ENCODE measurements around the gene HDHD2.

HDHD2 gene

GRCh38 chr18:47143899-47144485 is 6.3 kb downstream of the HDHD2 start:
- ATAC-seq: no peak

GRCh38 chr18:47143153-47143552 is 7.1 kb downstream of the HDHD2 start:
- ATAC-seq: no peak

- ATAC-seq: no peak
These were observed 9.0 kb downstream of the HDHD2 start for GRCh38 chr18:47141289-47141688.

GRCh38 chr18:47121146-47121545 is 29.2 kb downstream of the HDHD2 start:
- no peak for ATAC-seq

- ATAC-seq: peak; percentile 69 to 85
These were observed 29.9 kb downstream of the HDHD2 start for GRCh38 chr18:47120428-47120827.

GRCh38 chr18:47118981-47119380 is 31.3 kb downstream of the HDHD2 start:
- no peak for ATAC-seq

GRCh38 chr18:47115205-47115604 is 35.1 kb downstream of the HDHD2 start:
- no peak for ATAC-seq

GRCh38 chr18:47113796-47114540 is 36.3 kb downstream of the HDHD2 start:
- no peak for ATAC-seq

GRCh38 chr18:47110492-47111274 is 39.6 kb downstream of the HDHD2 start:
- no peak for ATAC-seq

GRCh38 chr18:47109720-47110119 is 40.6 kb downstream of the HDHD2 start:
- no peak for ATAC-seq

- ATAC-seq: no peak
These were observed 41.3 kb downstream of the HDHD2 start for GRCh38 chr18:47108998-47109405.

- no peak for ATAC-seq
These were observed 41.9 kb downstream of the HDHD2 start for GRCh38 chr18:47108373-47108772.

GRCh38 chr18:47100212-47100831 is 50.0 kb downstream of the HDHD2 start:
- peak in 1 of 2 donors; percentile 33 for ATAC-seq

- no peak for ATAC-seq
These were observed 54.5 kb downstream of the HDHD2 start for GRCh38 chr18:47095810-47096209.

GRCh38 chr18:47087676-47088075 is 62.6 kb downstream of the HDHD2 start:
- ATAC-seq: no peak

GRCh38 chr18:47081578-47081977 is 68.7 kb downstream of the HDHD2 start:
- ATAC-seq: no peak

- no peak for ATAC-seq
These were observed 69.4 kb downstream of the HDHD2 start for GRCh38 chr18:47080872-47081271.

GRCh38 chr18:47077111-47077510 is 73.2 kb downstream of the HDHD2 start:
- no peak for ATAC-seq

GRCh38 chr18:47075098-47075883 is 75.0 kb downstream of the HDHD2 start:
- ATAC-seq: no peak

GRCh38 chr18:47067648-47068047 is 82.7 kb downstream of the HDHD2 start:
- ATAC-seq: no peak

- no peak for ATAC-seq
These were observed 87.2 kb downstream of the HDHD2 start for GRCh38 chr18:47063096-47063495.

- no peak for ATAC-seq
These were observed 87.8 kb downstream of the HDHD2 start for GRCh38 chr18:47062471-47062870.
